ENCODE results near the gene CPA5. TPM values are rescaled to one million over a fixed set of nuclear protein-coding genes. Genes with fewer than 3 reads are reported as not detected.

The CPA5 gene
- total and polyA plus RNA-seq, 9 of the 15 experiments (the other 6 are each of a cell fraction or from before 2014, with no cell fraction given), result 0.13 to 2.4 (median 0.91) TPM

DNA sequence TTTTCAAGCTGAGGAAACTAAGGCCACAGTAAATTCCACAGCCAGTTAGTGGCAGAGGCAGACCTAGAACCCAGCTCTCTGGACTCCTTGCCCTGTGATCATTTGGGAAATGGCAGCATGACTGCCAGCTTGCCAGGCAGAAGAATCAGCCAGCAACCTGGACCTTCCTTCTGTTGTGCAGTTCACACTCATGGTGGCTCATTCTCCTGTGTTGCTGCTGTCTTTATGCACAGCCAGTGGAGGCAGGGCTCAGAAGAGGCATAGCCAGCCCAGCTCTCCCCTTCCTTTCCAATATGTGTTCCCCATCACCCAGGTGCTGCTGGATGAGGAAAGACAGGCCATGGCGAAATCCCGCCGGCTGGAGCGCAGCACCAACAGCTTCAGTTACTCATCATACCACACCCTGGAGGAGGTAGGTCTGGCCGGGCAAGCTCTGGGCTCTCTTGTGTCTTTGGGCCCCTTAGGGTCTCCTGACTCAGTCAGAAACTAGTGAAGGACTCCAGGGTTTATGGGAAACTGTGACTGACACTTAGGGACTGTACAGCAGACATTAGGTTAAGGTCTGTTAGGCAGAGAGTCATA is 14.8 kb downstream of the CPA5 start:
- Histone ChIP-seq H3K27me3 (ENCODE audit: control insufficient read depth in 2 of 2, insufficient read depth in 2 of 2, low read length in 2 of 2) (peaks cover 15 to 50% of the 10 kb centered on the region in 2 experiments), H3K4me2 (ENCODE audit: insufficient read depth, low read length) (no peak overlapping the region), H3K9ac (ENCODE audit: insufficient read depth in 1 of 2, low read depth in 2 of 2, low read length in 2 of 2) (no peak overlapping the region), H3K36me3 (ENCODE audit: control insufficient read depth, insufficient read depth, low read length) (no peaks in the 10 kb centered on the region), H3K4me3 (no peak overlapping the region), H3K27ac (ENCODE audit: extremely low read depth, low read depth, low read length) (no peak overlapping the region), H3K4me1 (replicated peaks in 1 of 2; ENCODE audit: control insufficient read depth in 2 of 2, insufficient read depth in 2 of 2, low read length in 2 of 2) (no peaks in the 10 kb centered on the region; a peak in 1 of 5 replicates), H3K79me2 (ENCODE audit: control insufficient read depth, insufficient read depth, low read length) (no peaks in the 10 kb centered on the region), H4K20me1 (replicated peaks; ENCODE audit: control insufficient read depth, insufficient read depth, low read length) (no peaks in the 10 kb centered on the region), H3K9me1 (ENCODE audit: control insufficient read depth, insufficient read depth, low read length) (no peaks in the 10 kb centered on the region), H3K9me3 (replicated peaks; ENCODE audit: control insufficient read depth, insufficient read depth, low read depth, low read length) (peaks cover 5% of the 10 kb centered on the region; the same call in 1 of the 2 replicates), H2AFZ (ENCODE audit: low read depth, low read length) (no peak overlapping the region)
- FAIRE-seq (no peak), ATAC-seq (no peak), DNase-seq (ENCODE audit: extremely low read depth in 1 of 4, low spot score in 3 of 4) (no peak)
- intact Hi-C loops (cut with micrococcal nuclease) (no loop called here), in situ Hi-C loops (cut with MboI) (no loop called here)
- ChIA-PET CTCF (ENCODE audit: low intra/inter-chr PET ratio) (no interaction called here), POLR2A (interaction anchor here (1.5 kb wide), 1 partner anchor 17 kb away, joined by 3 read pairs; no protein-coding TSS in a partner anchor)
- WGBS (ENCODE audit: insufficient coverage, low coverage, missing lambda C conversion rate), result 15% methylated on average over 5 of the region's 5 CpGs
- no TSS peak for BruUV-seq (replicated peaks)
- TF ChIP-seq ZNF41 (CRISPR knock-in tag; conservative IDR thresholded peaks at IDR 0.05), result peak; percentile 99
- no peak for TF ChIP-seq MYC (IDR thresholded peaks at IDR 0.05; ENCODE audit: low read depth, low read length)
- no peak for TF ChIP-seq MYC (CRISPR knock-in tag; IDR thresholded peaks at IDR 0.05; ENCODE audit: borderline replicate concordance, low read depth)
- TF ChIP-seq EHMT2 (IDR thresholded peaks at IDR 0.05), result no peak

- no peak for ATAC-seq
- Histone ChIP-seq H3K36me3 (ENCODE audit: control insufficient read depth, insufficient read depth, low read length) (no peaks in the 10 kb centered on the region), H3K27ac (ENCODE audit: extremely low read depth, low read depth, low read length) (no peak overlapping the region), H3K79me2 (ENCODE audit: control insufficient read depth, insufficient read depth, low read length) (no peaks in the 10 kb centered on the region), H3K4me1 (replicated peaks in 1 of 2; ENCODE audit: control insufficient read depth in 2 of 2, insufficient read depth in 2 of 2, low read length in 2 of 2) (no peaks in the 10 kb centered on the region; a peak in 1 of 5 replicates), H4K20me1 (replicated peaks; ENCODE audit: control insufficient read depth, insufficient read depth, low read length) (no peaks in the 10 kb centered on the region), H2AFZ (ENCODE audit: low read depth, low read length) (no peak overlapping the region), H3K9me1 (ENCODE audit: control insufficient read depth, insufficient read depth, low read length) (no peaks in the 10 kb centered on the region), H3K9me3 (replicated peaks; ENCODE audit: control insufficient read depth, insufficient read depth, low read depth, low read length) (peaks cover 5% of the 10 kb centered on the region; the same call in 1 of the 2 replicates), H3K27me3 (ENCODE audit: control insufficient read depth in 2 of 2, insufficient read depth in 2 of 2, low read length in 2 of 2) (peaks cover 15 to 50% of the 10 kb centered on the region in 2 experiments), H3K9ac (ENCODE audit: insufficient read depth in 1 of 2, low read depth in 2 of 2, low read length in 2 of 2) (no peak overlapping the region), H3K4me2 (ENCODE audit: insufficient read depth, low read length) (no peak overlapping the region), H3K4me3 (no peak overlapping the region)
- BruUV-seq (replicated peaks), result no TSS peak
- ChIA-PET CTCF (ENCODE audit: low intra/inter-chr PET ratio) (no interaction called here), POLR2A (no interaction called here)
- WGBS (ENCODE audit: insufficient coverage, low coverage, missing lambda C conversion rate), result 4% methylated on average over 3 of the region's 3 CpGs
- in situ Hi-C loops (cut with MboI) (no loop called here), intact Hi-C loops (cut with micrococcal nuclease) (loop anchor here (10.0 kb wide), 1 partner anchor 286 kb away; the partner anchor contains the start of gene KLHDC10)
- no peak for FAIRE-seq
- DNase-seq (ENCODE audit: extremely low read depth in 1 of 4, low spot score in 3 of 4), result no peak
- TF ChIP-seq TRIM28 (IDR thresholded peaks at IDR 0.05) (peak; percentile 34; the same call in 1 of the 2 replicates), PHF21A (IDR thresholded peaks at IDR 0.05; ENCODE audit: borderline replicate concordance, low read depth) (no peak), CHD1 (IDR thresholded peaks at IDR 0.05; ENCODE audit: low read length) (no peak), ZNF436 (CRISPR knock-in tag; IDR thresholded peaks at IDR 0.05) (no peak), TSC22D4 (tag; IDR thresholded peaks at IDR 0.05) (no peak), SFPQ (IDR thresholded peaks at IDR 0.05; ENCODE audit: low read depth, low read length) (no peak), ZNF316 (IDR thresholded peaks at IDR 0.05) (peak; percentile 68), ZNF75A (CRISPR knock-in tag; IDR thresholded peaks at IDR 0.05) (peak; percentile 14; the same call in 1 of the 2 replicates), TRIM24 (IDR thresholded peaks at IDR 0.05) (peak; percentile 12 to 40; a peak in 1 of 4 replicates), HES1 (IDR thresholded peaks at IDR 0.05; ENCODE audit: low read depth) (no peak)
- TF ChIP-seq, protein P1, sequence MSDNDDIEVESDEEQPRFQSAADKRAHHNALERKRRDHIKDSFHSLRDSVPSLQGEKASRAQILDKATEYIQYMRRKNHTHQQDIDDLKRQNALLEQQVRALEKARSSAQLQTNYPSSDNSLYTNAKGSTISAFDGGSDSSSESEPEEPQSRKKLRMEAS (CRISPR knock-in tag; IDR thresholded peaks at IDR 0.05), result no peak
Measured at GRCh38 chr7:130360518-130360917, 15.9 kb downstream of the CPA5 start.

Measured in K562 (cell line).